ENCODE results near the gene PLA1A.

Gene PLA1A

GRCh38 chr3:119636891-119637611 lies 39.4 kb downstream of the PLA1A start:
- no peak for DNase-seq (ENCODE audit: low read depth in 2 of 2)

- no peak for DNase-seq (ENCODE audit: low read depth in 2 of 2)
Observed at GRCh38 chr3:119637679-119638477, 40.2 kb downstream of the PLA1A start.

GRCh38 chr3:119639494-119640350 lies 42.0 kb downstream of the PLA1A start:
- DNase-seq (ENCODE audit: low read depth in 2 of 2) = no peak

GRCh38 chr3:119641416-119641815 lies 43.7 kb downstream of the PLA1A start:
- no peak for DNase-seq (ENCODE audit: low read depth in 2 of 2)

- no peak for DNase-seq (ENCODE audit: low read depth in 2 of 2)
Observed at GRCh38 chr3:119642746-119643473, 45.2 kb downstream of the PLA1A start.

- no peak for DNase-seq (ENCODE audit: low read depth in 2 of 2)
Observed at GRCh38 chr3:119643528-119643927, 45.8 kb downstream of the PLA1A start.

GRCh38 chr3:119644481-119644880 lies 46.8 kb downstream of the PLA1A start:
- DNase-seq (ENCODE audit: low read depth in 2 of 2) = no peak

DNA sequence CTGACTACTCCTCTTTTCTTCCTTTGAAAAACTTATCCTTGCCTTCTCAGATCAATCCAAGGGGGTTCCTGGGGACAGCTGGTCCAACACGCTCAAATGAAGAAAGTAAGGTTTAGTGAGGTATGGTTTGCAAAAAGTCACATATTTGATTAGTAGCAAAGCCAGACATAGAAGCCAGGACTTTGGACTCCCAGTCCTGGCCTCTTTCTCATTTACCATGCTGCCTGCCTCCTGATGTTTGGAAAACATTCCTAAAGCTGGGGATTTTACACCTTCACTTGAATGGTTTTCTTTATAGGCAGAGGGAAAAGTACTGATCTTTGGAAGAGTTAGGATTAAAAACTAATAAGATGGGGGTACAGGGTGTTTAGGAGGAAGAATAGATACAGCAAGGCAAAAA lies 48.1 kb downstream of the PLA1A start:
- DNase-seq (ENCODE audit: low read depth in 2 of 2) = no peak

DNA sequence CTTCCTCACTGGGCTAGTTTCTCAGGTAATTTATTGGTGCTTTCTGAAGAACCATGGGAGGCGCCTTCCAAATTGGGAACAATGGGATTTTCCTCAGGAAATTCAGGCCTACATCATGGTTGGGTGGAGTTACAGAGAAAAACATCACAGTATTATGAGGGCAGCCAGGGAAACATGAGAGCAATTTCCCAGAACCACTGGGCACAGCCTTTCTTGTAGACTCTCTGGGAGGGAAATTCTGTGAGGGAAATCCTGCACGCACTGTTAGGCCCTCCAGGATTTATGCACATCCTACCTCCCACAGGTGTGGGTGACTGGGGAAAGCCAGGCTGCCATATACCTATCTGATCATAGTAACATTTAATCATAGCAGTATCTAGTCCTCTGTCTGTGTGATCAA lies 49.5 kb downstream of the PLA1A start:
- DNase-seq (ENCODE audit: low read depth in 2 of 2) = no peak

GRCh38 chr3:119647843-119648575 lies 50.3 kb downstream of the PLA1A start:
- no peak for DNase-seq (ENCODE audit: low read depth in 2 of 2)

DNA sequence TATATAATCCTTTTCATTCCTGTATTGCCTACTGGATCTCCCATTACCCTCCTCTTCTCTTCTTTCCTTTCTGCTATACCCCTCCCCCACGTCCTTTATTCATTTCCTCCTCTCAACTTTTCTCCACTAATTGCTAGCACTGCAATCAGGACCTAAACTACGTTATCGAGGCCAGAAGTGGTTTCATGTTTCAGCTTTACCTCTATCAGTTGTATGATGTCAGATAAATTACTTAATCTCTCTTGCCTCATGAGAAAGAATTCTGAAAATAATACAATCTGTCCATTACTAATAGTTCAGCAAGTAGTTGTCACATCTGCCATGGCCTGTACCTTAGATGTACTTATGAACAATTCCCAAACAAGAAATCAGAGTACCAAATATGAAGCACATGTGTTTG lies 52.1 kb downstream of the PLA1A start:
- DNase-seq (ENCODE audit: low read depth in 2 of 2) = no peak

GRCh38 chr3:119652306-119653033 lies 54.8 kb downstream of the PLA1A start:
- DNase-seq (ENCODE audit: low read depth in 2 of 2) = no peak

GRCh38 chr3:119653876-119654275 lies 56.2 kb downstream of the PLA1A start:
- no peak for DNase-seq (ENCODE audit: low read depth in 2 of 2)

- DNase-seq (ENCODE audit: low read depth in 2 of 2) = no peak
Observed at GRCh38 chr3:119657887-119658702, 60.4 kb downstream of the PLA1A start.

DNA sequence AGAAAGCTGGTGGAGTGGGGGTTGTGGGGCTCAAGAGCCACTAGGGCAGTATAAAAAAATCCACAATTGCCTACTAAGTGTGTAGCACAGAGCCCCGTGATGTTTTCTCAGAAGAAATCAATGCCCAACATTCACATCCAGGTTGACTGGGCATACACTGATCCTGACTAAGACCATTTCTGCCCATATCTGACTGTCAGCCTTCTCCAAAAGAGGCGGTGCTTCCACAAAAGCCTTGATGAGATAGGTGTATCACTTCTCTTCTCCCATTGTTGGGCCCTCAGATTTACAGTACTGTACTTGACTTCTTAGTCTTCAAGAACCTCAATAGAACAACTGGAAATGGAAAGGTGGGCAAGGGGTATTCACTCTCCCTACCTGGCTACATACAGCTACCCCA lies 61.3 kb downstream of the PLA1A start:
- no peak for DNase-seq (ENCODE audit: low read depth in 2 of 2)

DNA sequence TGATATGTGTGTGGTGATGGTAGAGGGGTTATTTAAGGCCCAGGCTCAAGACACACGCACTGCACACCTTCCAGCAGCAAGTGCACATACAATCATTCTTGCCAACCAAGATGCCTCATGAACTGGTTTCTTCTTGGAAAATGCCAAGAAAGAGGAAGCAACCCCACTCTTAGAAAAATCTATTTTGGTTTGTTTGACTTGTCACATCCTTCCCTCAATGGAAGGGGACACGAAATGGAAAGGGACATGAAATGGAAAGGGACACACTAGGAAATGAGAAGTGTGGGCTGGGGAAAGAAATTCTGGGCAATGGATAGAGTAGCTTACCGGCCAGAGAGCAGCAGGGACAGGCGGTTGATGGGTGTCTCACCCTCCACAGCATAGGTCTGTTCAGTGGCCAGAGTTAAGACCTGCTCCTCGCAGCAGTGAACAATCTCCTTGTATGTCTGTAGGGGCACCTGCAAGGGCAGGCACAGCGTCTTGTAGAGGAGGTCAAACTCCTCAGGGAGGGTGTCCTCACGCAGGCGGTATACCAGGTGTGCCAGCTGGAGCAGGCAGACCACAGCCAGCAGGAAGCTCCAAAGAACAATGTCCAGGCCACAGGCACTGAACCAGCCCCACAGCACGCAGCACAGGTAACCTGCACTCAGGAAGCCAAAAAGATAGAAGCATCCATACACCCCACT lies 62.1 kb downstream of the PLA1A start:
- DNase-seq (ENCODE audit: low read depth in 2 of 2) = no peak

- no peak for DNase-seq (ENCODE audit: low read depth in 2 of 2)
Observed at GRCh38 chr3:119660474-119661440, 63.1 kb downstream of the PLA1A start, which contains the start of gene POPDC2. Gene POPDC2 (minus strand): TSS chr3:119660589. CDS start chr3:119660423, 166 bp downstream.
